ENCODE data around the gene STARD7. TPM values are rescaled to one million over a fixed set of nuclear protein-coding genes. Genes with fewer than 3 reads are reported as not detected.

The STARD7 gene
- total RNA-seq, 1 donor from 2014 or later: 103 TPM

- H3K36me3 Mint-ChIP-seq (ENCODE audit: low read depth, unreplicated experiment): no peaks in the 10 kb centered on the region
- Histone ChIP-seq H3K27ac (ENCODE audit: low read depth, low read length) (no peak overlapping the region), H3K27me3 (ENCODE audit: insufficient read depth, low read length) (no peaks in the 10 kb centered on the region), H3K4me3 (ENCODE audit: insufficient read depth, low read depth, low read length) (no peak overlapping the region), H4K20me1 (ENCODE audit: insufficient read depth, low read length) (no peaks in the 10 kb centered on the region), H3K4me2 (ENCODE audit: low read length) (no peak overlapping the region), H3K36me3 (ENCODE audit: insufficient read depth, low read length) (no peaks in the 10 kb centered on the region), H3K4me1 (ENCODE audit: insufficient read depth, low read length) (peaks cover 8% of the 10 kb centered on the region), H2AFZ (ENCODE audit: low read depth, low read length) (peak overlapping the region; percentile 4), H3K79me2 (ENCODE audit: insufficient read depth, low read length) (no peaks in the 10 kb centered on the region), H3K9me3 (ENCODE audit: insufficient read depth, low read depth, low read length) (no peaks in the 10 kb centered on the region), H3K9ac (ENCODE audit: low read length) (no peak overlapping the region)
- no peaks in the 10 kb centered on the region for H3K4me1 Mint-ChIP-seq (ENCODE audit: low read depth, unreplicated experiment)
- no peak for TF ChIP-seq CTCF (IDR thresholded peaks at IDR 0.05; ENCODE audit: insufficient read depth, low read depth, low read length)
- no peak for TF ChIP-seq EZH2 (IDR thresholded peaks at IDR 0.05; ENCODE audit: insufficient read depth, low read length)
- no peak overlapping the region for H3K27ac Mint-ChIP-seq (ENCODE audit: unreplicated experiment)
- DNase-seq (ENCODE audit: low read depth) (no peak), FAIRE-seq (no peak)
- H3K27me3 Mint-ChIP-seq (ENCODE audit: low read depth, unreplicated experiment): peaks cover 49% of the 10 kb centered on the region
- H3K4me3 Mint-ChIP-seq (ENCODE audit: unreplicated experiment): no peak overlapping the region
- H3K9me3 Mint-ChIP-seq (ENCODE audit: unreplicated experiment): peaks cover 5% of the 10 kb centered on the region
These were observed 50.1 kb downstream of the STARD7 start for GRCh38 chr2:96158554-96158940.

- no peak for FAIRE-seq
- peak overlapping the region; percentile 48 for H3K4me2 ChIP-seq (ENCODE audit: low read length)
- H4K20me1 ChIP-seq (ENCODE audit: insufficient read depth, low read length): no peaks in the 10 kb centered on the region
- H3K9ac ChIP-seq (ENCODE audit: low read length): peak overlapping the region; percentile 18
- H3K27ac ChIP-seq (ENCODE audit: low read depth, low read length): no peak overlapping the region
- no peaks in the 10 kb centered on the region for H3K9me3 ChIP-seq (ENCODE audit: insufficient read depth, low read depth, low read length)
- H3K9me3 Mint-ChIP-seq (ENCODE audit: unreplicated experiment): peaks cover 5% of the 10 kb centered on the region
- no peaks in the 10 kb centered on the region for H3K36me3 ChIP-seq (ENCODE audit: insufficient read depth, low read length)
- peaks cover 55% of the 10 kb centered on the region for H3K27me3 Mint-ChIP-seq (ENCODE audit: low read depth, unreplicated experiment)
- H3K4me1 Mint-ChIP-seq (ENCODE audit: low read depth, unreplicated experiment): no peaks in the 10 kb centered on the region
- no peaks in the 10 kb centered on the region for H3K79me2 ChIP-seq (ENCODE audit: insufficient read depth, low read length)
- H3K36me3 Mint-ChIP-seq (ENCODE audit: low read depth, unreplicated experiment): no peaks in the 10 kb centered on the region
- no peak overlapping the region for H3K27ac Mint-ChIP-seq (ENCODE audit: unreplicated experiment)
- TF ChIP-seq CTCF (IDR thresholded peaks at IDR 0.05; ENCODE audit: insufficient read depth, low read depth, low read length): no peak
- TF ChIP-seq EZH2 (IDR thresholded peaks at IDR 0.05; ENCODE audit: insufficient read depth, low read length): no peak
- no peak for DNase-seq (ENCODE audit: low read depth)
- H3K4me1 ChIP-seq (ENCODE audit: insufficient read depth, low read length): peaks cover 8% of the 10 kb centered on the region
- H3K4me3 Mint-ChIP-seq (ENCODE audit: unreplicated experiment): no peak overlapping the region
- H3K4me3 ChIP-seq (ENCODE audit: insufficient read depth, low read depth, low read length): no peak overlapping the region
- peak overlapping the region; percentile 4 for H2AFZ ChIP-seq (ENCODE audit: low read depth, low read length)
- no peaks in the 10 kb centered on the region for H3K27me3 ChIP-seq (ENCODE audit: insufficient read depth, low read length)
These were observed 50.7 kb downstream of the STARD7 start for GRCh38 chr2:96157649-96158553.

Measured in astrocyte (in vitro differentiated cells and primary cell).